Subcutaneous adipose tissue (tissue), 4 donors: Measurements from ENCODE around the gene OR8A1. TPM values are rescaled to one million over a fixed set of nuclear protein-coding genes. Genes with fewer than 3 reads are reported as not detected.

Source experiments
- total RNA-seq, 4 donors: library from RNA; depleted of rRNA; stranded (reverse); fragments of >200 nt; gene quantifications; one replicate each; pipeline ENCODE4 v1.1.0, GENCODE V29; 2016
- TF ChIP-seq, protein P1 (sequence below): fragments of 450-650 bp; IDR thresholded peaks from one replicate; pipeline ENCODE4 v1.5.1; 2016; ENCODE audit warnings: low read depth, mild to moderate bottlenecking, control low read depth, antibody characterized with exemption, moderate library complexity

OR8A1 gene
- total RNA-seq, 4 donors from 2014 or later, result not detected

DNA sequence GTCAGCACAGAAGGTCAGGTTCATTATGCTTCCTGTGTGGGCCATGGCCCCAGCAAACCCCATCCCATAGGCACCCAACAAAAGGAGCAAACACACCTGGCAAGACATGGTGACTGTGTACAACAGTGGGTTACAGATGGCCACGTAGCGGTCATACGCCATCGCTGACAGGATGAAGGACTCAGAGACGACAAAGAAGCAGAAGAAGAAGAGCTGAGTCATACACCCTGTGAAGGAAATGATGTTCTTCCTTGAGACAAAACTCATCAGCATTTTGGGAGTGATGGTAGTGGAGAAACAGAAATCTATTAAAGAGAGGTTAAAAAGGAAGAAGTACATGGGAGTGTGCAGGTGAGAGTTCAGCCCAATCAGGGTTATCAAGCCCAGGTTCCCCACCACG lies 26.7 kb upstream of the OR8A1 start:
- TF ChIP-seq, protein P1, sequence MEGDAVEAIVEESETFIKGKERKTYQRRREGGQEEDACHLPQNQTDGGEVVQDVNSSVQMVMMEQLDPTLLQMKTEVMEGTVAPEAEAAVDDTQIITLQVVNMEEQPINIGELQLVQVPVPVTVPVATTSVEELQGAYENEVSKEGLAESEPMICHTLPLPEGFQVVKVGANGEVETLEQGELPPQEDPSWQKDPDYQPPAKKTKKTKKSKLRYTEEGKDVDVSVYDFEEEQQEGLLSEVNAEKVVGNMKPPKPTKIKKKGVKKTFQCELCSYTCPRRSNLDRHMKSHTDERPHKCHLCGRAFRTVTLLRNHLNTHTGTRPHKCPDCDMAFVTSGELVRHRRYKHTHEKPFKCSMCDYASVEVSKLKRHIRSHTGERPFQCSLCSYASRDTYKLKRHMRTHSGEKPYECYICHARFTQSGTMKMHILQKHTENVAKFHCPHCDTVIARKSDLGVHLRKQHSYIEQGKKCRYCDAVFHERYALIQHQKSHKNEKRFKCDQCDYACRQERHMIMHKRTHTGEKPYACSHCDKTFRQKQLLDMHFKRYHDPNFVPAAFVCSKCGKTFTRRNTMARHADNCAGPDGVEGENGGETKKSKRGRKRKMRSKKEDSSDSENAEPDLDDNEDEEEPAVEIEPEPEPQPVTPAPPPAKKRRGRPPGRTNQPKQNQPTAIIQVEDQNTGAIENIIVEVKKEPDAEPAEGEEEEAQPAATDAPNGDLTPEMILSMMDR, result no peak

DNA sequence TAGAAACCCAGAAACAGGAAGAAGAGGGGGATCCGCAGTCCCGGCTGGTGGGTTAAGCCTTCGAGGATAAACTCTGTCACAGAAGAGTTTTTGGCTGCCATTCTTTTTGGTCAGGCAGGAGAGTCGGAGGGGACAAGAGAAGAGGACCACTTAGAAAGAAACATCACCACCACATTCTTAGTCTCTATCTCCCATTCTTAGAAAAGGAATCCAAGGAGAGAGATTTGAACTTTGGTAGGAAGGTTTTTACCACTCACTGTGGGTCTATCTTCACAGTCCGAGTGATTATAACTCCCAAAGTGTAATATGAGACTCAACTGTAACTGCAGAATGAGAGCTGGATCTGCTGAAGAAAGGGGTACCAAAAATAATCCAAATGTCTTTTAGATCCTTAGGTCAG lies 26.2 kb upstream of the OR8A1 start, which contains the start of gene OR8B12:
TSS of gene OR8B12 (minus strand) at position 101 of the 400 bp plus-strand sequence. CDS start at position 101, 0 bp downstream.
- TF ChIP-seq, protein P1, result no peak

DNA sequence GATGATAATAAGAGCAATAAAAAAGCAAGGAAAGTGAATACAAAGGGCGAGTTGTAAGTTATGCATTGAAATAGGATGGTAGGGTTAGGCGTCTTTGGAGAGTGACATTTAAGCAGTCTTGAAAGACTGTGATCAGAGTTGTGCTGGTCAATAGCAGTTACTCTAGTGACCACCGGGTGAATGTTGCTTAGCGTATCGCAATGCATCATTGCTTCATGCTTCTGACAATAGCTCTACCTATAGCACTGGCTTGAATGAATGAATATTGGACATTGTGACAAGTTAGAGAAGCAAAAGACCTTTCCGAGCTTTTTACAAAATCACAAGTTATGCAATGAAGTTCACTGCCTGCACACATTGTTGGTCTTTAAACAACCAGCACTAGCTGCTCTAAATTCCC lies 18.6 kb upstream of the OR8A1 start:
- TF ChIP-seq, protein P1, result no peak

DNA sequence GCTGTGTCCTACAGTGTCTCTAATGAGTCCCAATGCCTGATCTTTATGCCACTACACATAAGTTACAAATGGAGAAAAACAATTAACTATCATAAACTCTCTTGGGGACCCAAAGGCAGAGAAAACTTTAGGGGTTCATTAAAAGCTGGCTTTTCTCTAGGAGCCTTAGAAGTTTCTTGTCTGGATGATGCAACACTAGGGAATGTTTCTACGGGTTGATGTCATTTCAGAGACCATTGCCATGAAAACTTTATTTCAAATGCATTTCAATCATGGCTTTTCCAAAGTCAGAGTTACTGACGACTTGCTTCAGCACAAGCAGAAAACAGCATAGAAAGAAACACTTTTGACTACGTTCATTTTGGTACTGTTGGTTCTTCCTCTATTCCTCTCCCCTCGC lies 17.8 kb upstream of the OR8A1 start:
- TF ChIP-seq, protein P1, result no peak

DNA sequence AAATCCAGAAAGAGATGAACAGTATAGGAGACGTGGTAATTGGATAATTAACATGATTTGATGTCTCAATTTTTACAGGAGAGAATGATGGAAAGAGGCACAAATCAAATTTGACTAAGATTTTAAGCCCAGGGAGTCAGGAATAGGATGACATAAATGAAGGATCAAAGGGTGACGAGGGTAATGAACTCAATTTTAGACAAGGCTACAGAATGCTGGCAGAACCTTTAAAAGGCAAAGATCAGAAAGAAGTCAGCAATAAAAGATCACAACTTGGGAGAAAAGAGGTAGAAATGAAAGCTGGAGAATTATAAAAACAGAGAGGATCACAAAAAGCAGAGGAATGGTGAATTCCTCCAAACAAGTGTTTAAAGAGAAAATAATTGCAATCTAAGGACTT lies 13.0 kb upstream of the OR8A1 start:
- TF ChIP-seq, protein P1, result no peak

DNA sequence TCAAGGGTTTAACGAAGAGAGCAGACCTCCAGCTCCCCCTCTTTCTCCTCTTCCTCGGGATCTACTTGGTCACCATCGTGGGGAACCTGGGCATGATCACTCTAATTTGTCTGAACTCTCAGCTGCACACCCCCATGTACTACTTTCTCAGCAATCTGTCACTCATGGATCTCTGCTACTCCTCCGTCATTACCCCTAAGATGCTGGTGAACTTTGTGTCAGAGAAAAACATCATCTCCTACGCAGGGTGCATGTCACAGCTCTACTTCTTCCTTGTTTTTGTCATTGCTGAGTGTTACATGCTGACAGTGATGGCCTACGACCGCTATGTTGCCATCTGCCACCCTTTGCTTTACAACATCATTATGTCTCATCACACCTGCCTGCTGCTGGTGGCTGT lies 363 bp downstream of the OR8A1 start:
- TF ChIP-seq, protein P1, result no peak

DNA sequence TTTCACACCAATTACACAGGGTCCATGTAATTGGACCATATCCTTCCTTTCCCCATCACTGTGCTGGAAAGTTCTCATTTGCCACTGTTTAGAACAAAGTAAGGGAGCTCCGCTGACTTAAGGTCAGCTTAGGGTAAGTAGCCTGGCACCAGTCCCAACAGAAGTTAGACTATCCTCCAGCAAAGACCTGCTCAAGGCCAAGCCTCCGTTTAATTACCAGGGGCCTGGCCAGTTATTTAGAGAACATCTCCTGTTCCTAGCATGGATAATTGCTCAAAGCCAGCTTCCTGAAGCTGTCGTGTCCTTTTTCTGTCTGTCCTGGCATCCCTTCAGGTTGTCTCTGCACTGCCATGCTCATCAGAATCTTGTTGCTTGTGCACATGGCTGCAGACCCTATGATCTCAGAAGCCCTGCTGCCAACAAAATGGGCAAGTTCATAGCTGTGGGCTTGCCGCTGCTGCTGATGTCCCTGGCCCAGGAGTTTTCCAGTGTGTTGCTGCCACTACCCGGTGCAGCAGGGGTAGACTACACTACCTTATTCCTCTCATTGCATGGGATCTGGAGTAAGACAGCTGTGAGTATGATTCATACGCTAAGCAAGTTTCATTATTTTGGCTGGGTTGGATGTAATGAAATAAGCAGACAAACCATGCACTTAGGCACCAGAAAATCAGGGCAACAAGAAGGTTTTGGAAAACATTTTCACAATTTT lies 8.1 kb downstream of the OR8A1 start:
- TF ChIP-seq, protein P1, result no peak
